Eye (tissue), 1 donor: ENCODE measurements around the gene KLHL7.

Experiments
- DNase-seq: peaks from one replicate; pipeline ENCODE4 v3.0.0-alpha.2; 2015

KLHL7 gene, protein sequence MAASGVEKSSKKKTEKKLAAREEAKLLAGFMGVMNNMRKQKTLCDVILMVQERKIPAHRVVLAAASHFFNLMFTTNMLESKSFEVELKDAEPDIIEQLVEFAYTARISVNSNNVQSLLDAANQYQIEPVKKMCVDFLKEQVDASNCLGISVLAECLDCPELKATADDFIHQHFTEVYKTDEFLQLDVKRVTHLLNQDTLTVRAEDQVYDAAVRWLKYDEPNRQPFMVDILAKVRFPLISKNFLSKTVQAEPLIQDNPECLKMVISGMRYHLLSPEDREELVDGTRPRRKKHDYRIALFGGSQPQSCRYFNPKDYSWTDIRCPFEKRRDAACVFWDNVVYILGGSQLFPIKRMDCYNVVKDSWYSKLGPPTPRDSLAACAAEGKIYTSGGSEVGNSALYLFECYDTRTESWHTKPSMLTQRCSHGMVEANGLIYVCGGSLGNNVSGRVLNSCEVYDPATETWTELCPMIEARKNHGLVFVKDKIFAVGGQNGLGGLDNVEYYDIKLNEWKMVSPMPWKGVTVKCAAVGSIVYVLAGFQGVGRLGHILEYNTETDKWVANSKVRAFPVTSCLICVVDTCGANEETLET

DNA sequence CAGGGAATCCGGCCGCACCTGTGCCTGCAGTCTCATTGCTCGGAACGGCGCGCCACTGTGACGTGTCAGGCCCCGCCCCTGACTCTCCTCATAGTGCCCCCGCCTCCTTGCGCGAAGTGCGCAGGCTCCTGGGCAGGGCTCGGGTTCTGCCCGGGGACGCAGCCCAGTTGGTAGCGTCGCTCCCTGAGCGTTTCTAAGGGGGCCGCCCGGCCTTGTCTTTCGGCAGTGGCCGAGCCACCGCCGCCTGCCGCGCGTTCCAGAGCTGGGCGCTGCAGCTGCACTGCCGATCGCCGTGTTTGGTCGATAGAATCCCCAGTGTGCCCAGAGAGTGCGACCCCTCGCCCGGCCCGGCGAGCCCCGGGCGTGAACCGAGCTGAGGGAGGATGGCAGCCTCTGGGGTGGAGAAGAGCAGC is at the start of gene KLHL7:
Gene KLHL7 (plus strand): TSS at position 142 of the 413 bp plus-strand sequence. CDS start 242 bp downstream, at position 384.
- peak; percentile 98 for DNase-seq

DNA sequence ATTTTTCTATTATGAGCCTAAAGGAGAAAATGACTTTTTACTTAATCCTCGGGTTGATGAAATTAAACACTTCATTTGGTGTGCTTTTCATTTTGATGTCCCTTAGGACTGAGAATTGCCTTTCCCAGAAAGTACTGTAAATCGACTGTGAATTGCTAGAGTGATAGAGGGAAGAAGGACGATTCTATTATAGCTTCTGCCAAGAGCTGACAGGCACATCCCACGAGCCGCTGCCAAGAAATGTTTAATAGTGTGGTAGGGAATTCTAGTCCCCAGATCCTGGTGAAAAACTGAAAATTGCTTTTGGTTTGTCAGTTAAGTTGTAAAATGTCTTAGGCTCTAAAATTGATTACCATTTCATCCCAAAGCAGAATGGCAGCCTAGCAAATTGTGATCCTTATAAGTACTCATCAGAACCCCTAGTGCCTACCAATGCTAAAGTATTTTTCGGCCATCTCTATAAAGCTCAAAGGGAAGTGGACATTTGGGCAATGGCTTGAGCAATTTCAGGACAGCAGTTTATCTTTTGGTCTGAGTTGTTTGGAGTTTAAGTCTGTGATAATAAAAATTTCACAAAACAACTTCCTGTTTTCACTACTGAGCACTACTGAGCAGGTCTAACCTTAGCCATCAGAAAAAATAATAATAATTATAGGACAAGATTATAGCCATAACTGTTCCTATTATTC is 47.0 kb upstream of the KLHL7 start:
- DNase-seq, result no peak

DNA sequence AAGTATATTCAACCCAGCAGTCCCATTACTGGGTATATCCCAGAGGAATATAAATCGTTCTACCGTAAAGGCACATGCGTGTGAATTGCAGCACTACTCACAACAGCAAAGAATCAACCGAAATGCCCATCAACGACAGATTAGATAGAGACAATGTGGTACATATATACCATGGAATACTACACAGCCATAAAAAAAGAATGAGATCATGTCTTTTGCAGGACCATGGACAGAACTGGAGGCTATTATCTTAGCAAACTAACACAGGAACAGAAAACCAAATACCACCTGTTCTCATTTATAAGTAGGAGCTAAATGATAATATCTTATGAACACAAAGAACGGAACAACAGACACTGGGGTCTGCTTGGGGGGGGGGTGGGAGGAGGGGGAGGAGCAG is 44.3 kb upstream of the KLHL7 start:
- no peak for DNase-seq

DNA sequence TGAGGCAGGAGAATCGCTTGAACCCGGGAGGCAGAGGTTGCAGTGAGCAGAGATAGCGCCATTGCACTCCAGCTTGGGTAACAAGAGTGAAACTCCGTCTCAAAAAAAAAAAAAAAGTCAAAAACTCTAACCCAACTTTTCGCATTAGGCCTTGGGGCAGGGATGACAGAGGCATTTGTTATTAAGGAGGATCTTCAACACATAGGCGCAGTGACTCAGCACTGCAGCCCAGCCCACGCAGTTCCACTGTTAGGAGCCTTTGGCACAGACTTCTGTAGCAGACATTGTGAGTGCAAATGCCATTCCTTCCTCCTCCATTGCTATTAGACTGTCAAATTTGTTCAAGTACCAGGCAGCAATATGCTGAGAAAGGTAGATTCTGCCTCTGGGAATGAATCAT is 43.1 kb upstream of the KLHL7 start:
- no peak for DNase-seq

DNA sequence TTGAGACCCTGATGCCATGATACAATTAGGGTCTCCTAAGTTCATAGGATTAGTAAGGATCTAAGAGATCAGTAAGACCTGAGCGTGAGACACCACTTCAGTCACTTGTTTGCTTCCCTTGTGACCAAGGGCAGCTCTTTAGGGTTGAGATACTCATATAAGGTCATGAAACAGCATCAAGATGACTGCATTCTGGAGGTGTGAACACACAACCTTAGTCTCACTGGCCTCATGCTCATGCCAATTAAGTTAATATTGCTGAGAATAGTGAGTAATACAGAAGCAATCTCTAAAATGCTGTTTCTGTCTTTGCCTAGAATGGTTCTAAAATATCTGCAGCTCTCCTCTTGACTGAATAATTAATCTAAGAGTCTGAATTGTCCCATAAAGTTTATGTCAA is 39.6 kb upstream of the KLHL7 start:
- no peak for DNase-seq

DNA sequence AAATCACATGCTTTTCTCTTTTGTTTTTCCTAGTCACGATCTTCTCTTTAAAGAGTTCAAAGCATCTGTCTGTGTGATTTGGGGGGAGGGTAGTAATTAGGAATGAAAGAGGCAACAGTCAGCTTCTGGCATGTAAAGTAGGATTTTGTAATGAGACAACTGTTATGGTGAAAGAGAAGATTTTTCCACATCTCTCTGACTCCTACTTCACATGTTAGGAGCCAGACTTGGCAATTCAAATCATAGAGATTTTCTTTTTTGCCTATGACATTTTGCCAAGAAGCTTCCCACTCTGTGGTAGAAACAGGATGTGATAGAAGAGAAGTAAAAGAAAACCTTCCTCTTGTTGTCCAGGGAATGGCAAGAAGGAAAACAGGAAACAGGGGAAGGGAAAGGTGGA is 38.3 kb upstream of the KLHL7 start:
- no peak for DNase-seq

DNA sequence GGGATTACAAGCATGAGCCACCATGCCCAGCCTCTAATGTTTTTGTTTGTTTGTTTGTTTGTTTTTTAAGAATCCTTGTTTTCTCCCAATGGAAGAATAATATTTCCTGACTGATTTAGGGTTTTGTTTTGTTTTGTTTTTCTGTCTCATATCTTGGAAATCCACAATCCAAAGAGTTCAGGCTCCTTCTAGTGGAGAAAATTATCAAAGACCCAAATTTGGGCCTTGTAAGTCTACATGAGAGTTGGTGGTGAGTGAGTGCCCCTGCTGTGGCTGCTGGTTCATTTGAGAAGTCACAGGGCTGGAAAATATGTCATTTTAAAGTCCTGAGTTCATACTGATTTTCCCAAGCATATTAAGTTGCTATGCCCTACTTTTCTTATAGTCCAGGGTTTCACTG is 33.5 kb upstream of the KLHL7 start:
- no peak for DNase-seq

DNA sequence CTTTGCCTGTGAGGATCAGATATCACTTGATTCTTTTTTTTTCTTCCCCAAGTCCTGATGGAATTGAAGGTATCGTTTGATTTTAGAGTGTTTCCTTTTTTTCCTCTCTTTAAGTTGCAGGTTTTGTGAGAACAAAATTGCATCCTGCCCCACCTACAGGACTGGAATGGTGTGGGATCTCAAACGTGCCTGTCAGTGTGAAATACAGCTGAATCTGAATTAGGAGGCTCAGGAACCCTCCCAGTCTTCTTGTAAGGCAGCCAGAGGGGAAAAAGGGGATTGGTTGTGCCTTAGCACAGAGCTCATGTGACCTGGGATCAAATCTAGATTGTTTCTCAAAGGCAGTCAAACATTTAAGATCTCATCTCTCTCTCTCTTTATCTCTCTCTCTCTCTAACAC is 32.7 kb upstream of the KLHL7 start:
- DNase-seq, result no peak

DNA sequence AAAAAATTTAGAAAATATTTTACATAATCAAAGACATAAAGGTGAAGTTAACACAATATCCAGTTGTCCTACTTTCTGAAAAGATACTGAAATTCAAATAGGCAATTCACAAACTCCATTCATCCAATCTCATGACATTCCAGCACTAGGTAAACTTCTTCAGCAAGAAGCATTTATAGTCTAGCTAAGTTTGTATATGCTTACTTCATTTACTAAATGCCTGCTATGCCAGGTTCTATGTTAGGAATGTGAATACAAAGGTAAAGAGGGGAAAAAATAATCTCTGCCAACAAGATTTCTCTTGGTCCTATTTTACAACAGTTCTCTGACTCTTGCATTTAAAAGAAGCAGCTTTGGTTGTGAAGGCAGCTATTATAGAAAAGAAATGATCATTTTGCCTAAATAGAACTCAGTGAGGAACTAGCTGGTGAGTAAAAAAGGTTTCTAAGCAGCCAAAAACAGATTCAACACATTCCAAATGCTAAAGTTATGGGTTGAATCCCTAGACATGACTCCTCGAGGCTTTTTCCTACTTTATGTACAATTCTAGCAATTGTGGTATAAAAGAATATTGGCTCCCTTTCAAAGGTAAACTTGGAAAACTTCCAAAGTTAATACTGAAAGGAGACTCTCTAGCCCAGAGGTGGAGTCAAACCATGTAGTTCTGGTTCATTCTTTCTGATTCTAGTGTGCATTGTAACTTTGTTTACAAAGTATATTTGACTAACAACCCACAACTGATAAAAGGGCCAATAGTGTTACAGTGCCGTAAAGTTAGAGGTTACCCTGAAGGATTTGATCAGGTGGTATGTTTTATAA is 30.9 kb upstream of the KLHL7 start:
- DNase-seq, result peak; percentile 17

DNA sequence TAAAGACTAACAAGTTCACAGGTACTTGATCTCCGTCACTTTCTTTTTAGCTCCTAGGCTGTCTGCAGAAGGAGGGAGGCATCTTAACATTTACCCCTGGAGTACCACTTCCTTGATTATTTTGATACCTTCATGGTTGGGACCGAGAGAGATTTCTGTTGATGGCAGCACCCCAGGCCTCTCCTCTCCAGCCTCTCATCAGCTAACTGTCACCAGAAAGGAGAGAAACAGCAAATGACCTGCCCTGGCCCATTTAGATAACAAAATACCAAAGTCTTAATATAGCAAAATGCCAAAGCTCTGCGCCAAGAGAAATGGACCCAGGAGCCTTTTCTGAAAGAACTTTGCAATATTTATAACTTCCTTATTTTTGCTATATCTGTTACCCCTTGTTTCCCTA is 30.0 kb upstream of the KLHL7 start:
- DNase-seq, result no peak

DNA sequence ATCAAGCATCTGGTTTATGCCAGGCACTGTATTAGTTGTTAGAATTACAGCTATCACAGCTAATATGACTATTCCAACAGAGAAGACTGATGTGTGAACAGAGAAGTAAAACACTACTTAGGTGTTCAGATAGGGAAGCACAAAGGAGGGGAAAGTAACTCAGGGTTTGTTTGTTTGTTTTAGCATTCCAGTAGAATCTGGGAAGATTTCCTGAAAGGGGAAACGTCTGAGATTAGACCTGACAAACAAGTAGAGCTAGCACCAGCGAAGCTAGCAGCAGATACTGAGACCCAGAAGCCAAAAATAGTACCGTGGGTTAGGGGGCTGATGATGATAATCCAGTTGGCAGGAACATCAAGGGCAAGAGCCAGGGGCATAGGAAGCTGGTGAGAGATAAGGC is 28.8 kb upstream of the KLHL7 start:
- no peak for DNase-seq

DNA sequence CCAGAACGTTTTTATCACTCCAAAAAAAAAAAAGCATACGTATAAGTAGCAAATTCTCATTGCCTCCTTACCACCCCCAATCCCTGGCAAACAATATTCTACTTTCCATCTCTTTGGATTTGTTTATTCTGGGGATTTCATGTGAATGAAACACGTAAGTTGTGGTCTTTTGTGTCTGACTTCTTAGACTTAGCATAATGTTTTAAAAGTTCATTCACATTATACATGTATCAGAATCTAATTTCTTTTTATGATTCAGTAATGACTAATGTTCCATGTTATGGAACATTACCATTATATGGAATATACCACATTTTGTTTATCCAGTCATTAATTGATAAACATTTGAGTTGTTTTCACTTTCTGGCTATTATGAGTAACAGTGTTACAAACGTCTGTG is 12.5 kb upstream of the KLHL7 start:
- DNase-seq, result no peak

DNA sequence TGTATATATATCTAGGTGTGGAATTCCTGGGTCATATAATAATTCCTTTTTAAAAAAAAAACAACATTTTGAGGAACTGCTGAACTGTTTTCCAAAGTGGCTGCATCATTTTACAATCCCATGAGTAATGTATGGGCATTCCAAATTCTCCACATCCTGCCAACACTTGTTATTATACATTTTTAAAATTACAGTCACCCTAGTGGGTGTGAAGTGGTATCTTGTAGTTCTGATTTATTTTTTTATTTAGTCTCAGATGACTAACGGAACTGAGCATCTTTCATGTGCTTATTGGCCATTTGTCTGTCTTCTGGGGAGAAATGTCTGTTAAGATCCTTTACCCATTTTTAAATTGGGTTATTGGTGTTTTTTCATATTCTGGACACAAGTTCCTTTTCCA is 12.0 kb upstream of the KLHL7 start:
- DNase-seq, result no peak

DNA sequence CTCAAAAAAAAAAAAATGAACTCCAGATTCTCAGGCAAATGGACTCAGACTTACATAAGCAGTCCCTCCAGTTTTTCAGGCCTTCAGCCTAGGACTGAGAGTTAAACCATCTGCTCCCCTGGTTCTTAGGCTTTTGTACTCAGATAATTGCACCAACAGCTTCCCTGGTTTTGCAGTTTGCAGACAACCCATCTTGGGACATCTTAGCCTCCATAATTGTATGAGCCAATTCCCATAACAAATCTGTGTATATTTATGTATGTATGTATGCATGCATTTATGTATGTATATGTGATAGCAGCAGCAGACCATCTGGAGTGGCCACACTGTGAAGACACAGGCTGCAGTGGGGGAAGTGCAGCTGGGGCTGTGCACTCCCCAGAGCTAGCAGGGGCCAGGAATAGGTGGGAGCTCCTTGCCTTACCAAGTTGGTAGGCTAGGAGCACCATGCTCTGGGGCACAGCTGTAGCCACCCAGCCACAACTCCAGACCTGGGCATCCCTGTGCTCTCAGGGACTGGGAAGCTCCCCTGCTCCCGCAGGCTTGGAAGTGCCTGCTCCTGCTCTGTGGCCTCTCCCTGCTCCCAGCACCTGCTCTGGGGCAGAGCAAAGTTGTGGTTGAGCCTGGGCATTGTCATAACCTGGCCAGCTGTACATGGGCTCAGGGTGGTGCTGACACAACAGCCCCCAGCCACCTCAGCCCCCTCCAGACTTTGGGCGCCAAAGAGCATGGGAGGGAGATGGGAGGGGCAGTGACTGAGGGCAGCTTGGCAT is 8.9 kb upstream of the KLHL7 start:
- DNase-seq, result no peak

DNA sequence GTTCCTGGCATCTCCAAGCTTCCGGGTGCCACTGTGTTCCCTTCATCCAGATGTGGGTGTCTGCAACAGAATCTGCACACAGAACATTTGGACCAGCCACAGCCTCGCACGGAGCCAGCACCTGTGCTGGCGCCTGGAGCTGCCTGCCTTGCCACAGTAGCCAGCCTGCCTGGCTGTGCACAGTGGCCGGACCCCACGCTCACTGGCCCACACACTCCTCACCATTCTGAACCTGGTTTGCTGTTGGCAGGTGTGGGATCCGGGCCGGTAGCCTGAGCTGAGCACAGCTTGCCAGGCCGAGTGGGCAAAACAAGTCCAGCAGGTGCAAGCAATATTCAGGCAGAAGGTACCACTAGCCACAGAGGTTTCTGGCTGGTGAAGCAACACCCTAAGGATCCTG is 7.6 kb upstream of the KLHL7 start:
- DNase-seq, result no peak

DNA sequence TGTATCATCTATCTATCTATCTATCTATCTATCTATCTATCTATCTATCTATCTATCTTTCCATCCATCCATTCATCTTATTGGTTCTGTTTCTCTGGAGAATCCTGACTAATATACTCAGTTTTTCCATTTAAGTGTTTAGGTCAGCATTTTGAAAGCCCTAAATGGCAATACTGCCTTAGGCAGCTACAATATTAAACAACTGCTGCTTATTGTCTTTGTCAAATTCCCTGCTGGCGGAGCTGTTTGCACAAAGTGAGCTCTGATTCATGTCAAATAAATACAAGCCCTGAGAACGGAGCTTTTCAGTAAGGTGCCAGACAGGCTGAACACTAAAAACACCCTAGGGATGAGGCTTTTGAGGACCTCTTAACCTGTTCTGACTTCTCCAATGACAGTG is 7.1 kb upstream of the KLHL7 start:
- DNase-seq, result no peak

DNA sequence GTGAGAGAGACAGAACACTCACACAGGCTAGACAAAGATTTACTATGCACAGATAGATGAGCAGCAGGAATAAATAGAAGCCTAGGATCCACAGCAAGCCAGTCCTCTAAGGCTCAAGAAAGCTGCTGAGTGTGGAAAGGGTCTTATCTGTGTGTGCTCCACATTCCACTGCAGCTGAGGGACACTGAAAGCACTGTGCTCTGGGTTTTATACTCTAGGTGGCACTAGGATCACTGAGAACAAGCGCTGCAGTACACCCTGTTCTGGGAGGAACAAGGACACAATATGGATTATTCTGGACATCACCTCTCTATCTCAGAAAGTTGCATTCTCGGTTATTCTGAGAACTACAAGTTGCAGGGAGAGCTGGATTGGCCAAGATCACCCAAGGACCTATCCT is 4.9 kb upstream of the KLHL7 start:
- DNase-seq, result no peak

DNA sequence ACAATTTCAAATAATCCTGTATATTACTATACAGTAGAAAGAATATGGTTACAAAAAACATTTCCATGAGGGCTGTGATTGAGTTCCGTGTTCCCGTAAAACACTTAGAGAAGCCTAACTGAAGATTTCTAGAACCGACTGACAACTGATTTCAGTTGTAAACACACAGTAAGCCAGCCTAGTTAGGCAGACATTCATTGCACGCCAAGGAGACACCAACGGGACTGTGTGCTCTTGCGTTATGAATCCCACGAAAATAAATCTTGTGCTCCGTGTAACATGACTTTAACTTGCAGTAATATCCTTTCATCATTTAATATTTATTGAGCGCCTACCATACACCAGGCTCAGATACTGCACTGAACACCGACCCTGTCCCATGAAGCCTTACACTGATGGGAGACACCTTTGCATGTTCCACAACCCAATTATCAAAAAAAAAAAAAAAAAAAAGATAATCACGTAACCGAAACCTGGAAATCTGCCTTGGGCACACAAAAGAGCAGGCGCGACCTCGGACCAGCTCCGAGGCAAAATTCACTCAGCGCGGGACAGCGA is 420 bp upstream of the KLHL7 start:
- no peak for DNase-seq

DNA sequence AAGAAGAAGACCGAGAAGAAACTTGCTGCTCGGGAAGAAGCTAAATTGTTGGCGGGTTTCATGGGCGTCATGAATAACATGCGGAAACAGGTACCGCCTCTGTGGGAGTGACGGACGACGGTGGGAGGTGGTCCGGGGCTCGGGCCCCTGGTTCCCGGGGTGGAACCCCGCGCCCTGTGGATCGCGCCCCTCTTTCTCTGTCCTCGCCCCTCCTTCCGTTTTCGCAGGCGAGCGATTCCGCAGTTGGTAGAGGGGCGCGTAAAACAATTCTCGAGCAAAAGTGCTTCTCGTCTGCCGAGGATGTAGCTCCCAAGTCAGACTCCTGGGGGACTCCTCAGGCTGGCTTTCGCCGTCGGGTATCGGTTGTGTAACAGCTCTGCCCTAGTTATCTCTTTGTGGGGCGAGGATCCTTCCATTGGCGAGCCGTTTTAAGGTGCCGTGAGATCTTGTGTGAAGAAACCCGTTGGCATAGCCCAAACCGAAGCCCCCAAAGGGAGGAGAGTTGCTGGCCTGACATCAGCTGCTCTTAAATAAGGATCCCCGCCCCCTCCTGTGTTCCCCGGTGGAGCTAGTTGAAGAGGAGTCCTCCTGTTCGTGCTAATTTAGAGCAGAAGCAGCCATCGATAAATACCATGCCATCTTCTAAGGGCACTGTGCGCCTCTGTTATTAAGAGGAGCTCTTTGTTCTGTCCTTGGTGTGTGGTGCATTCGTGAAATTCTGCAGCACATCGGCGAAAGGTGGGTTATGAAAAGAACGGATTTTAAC is 655 bp downstream of the KLHL7 start:
- DNase-seq, result peak; percentile 91

DNA sequence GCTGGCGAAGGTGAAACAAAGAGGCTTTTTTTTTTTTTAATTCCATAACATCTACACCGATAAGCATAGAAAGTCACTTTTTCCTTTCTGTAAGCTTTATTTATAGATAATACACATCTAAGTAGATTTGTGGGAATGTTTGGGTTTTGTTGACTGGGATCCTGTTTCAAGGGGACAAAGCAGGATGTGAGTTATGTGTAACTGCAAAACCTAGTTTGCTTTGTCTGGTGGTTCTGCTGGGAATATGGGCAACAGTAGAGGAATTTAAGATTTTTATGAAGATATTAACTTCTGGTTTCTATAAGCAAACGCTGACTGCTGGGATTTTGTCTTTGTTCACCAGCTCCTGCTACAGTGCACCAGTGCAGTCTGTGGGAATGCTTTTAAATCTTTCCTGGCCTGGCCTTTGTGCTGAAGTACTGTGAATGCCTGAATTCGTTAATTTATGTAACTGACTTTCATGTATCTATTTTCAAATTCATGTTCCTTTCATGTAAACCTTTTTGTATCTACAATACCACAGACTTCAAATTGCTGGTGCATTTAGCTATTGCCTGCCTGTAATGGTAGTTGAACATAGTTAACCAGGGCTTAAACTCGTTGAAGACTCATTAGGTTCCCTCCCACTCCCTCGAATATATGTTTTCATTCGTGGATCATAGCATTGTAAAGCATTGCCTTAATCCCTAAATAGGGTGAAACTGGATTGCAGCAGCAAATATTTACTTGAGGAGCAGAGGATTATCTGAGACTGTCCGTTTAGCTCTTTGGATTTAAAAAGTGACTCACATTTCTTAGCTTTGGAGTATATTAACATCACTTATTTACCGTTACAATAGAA is 1.5 kb downstream of the KLHL7 start:
- DNase-seq, result peak; percentile 67
